ENCODE results near the gene MCCC2.

DNA sequence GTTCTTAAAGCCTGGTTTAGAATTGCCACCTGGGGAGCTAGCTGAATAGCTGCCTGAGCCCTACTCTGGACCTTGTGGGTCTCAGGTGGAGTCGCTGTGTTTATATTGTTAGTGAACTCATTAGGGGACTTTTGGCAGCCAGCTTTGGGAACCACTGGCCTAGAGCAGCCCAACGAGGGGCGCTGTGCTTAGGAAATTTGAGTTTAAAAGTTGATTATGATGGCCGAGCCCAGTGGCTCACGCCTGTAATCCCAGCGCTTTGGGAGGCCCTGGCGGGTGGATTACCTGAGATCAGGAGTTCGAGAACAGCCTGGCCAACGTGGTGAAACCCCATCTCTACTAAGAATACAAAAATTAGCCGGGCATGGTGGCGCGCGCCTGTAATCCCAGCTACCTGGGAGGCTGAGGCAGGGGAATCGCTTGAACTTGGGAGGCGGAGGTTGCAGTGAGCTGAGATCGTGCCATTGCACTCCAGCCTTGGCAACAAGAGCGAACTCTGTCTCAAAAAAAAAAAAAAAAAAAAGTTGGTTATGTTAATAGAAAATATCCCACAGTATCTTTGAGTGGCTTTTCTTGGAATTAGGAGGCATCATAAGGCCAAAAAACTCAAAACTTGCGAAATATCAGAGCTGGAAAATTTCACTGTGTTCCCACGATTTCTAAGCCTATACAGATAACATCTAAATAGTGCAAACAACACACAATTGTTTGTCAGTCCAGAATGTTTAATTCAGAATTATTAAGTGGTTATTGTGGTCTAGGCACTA, 809 bp downstream of the MCCC2 start:
- TF ChIP-seq MXI1 (IDR thresholded peaks at IDR 0.05; ENCODE audit: borderline replicate concordance, low read depth, low read length) (no peak), IRX3 (CRISPR knock-in tag; IDR thresholded peaks at IDR 0.05; ENCODE audit: borderline replicate concordance, low read depth) (no peak), MYNN (CRISPR knock-in tag; IDR thresholded peaks at IDR 0.05; ENCODE audit: low read depth) (no peak), EHMT2 (IDR thresholded peaks at IDR 0.05; ENCODE audit: borderline replicate concordance, low read depth, low read length) (no peak), ELF3 (CRISPR knock-in tag; IDR thresholded peaks at IDR 0.05) (no peak), RBFOX2 (IDR thresholded peaks at IDR 0.05; ENCODE audit: low read depth, low read length) (no peak), POLR2AphosphoS5 (IDR thresholded peaks at IDR 0.05; ENCODE audit: low read depth, low read length) (no peak)

Data from HepG2 (cell line).